NK-92 (cell line): ENCODE measurements around the gene RCC1.
"Not testable (repeated sequence)": the region's sequence is repeated elsewhere in the genome, so short reads cannot be mapped to it uniquely, and the experiment has no call there.

Experiments
- DNase-seq: peaks from one replicate; lab custom pipeline; 2025; ENCODE audit not compliant: unreplicated experiment; lab: John Stamatoyannopoulos, UW

Gene RCC1

GRCh38 chr1:28505406-28506187, at the start of gene RCC1:
Gene RCC1, plus strand, starts transcription at chr1:28506043. Its CDS starts 23,824 bp downstream, at chr1:28529867.
- peak; percentile 85 for DNase-seq

- no peak for DNase-seq
These were observed 49.8 kb upstream of the RCC1 start for GRCh38 chr1:28456078-28456477.

- no peak for DNase-seq
These were observed 48.2 kb upstream of the RCC1 start for GRCh38 chr1:28457678-28458077.

GRCh38 chr1:28458237-28459228, 47.3 kb upstream of the RCC1 start:
- no peak for DNase-seq

GRCh38 chr1:28466226-28466778, 39.5 kb upstream of the RCC1 start:
- no peak for DNase-seq

- no peak for DNase-seq
These were observed 35.7 kb upstream of the RCC1 start for GRCh38 chr1:28470146-28470545.

- not testable (repeated sequence) for DNase-seq
These were observed 26.3 kb upstream of the RCC1 start for GRCh38 chr1:28479497-28479896.

- DNase-seq, result no peak
These were observed 25.5 kb upstream of the RCC1 start for GRCh38 chr1:28480308-28480707.

GRCh38 chr1:28482138-28482537, 23.7 kb upstream of the RCC1 start:
- DNase-seq, result no peak

GRCh38 chr1:28482702-28483101, 23.1 kb upstream of the RCC1 start:
- no peak for DNase-seq

- DNase-seq, result no peak
These were observed 11.1 kb upstream of the RCC1 start for GRCh38 chr1:28494737-28495136.

- no peak for DNase-seq
These were observed 6.3 kb upstream of the RCC1 start for GRCh38 chr1:28499553-28499952.

- DNase-seq, result no peak
These were observed 3.9 kb upstream of the RCC1 start for GRCh38 chr1:28501925-28502324.

GRCh38 chr1:28503117-28503516, 2.7 kb upstream of the RCC1 start:
- DNase-seq, result no peak

GRCh38 chr1:28506907-28507246, 1.0 kb downstream of the RCC1 start:
- no peak for DNase-seq

- DNase-seq, result no peak
These were observed 1.4 kb downstream of the RCC1 start for GRCh38 chr1:28507247-28507645.

GRCh38 chr1:28507646-28508434, 2.0 kb downstream of the RCC1 start:
- no peak for DNase-seq

- DNase-seq, result no peak
These were observed 2.6 kb downstream of the RCC1 start for GRCh38 chr1:28508435-28508754.

- DNase-seq, result no peak
These were observed 3.9 kb downstream of the RCC1 start for GRCh38 chr1:28509705-28510272.

- no peak for DNase-seq
These were observed 4.6 kb downstream of the RCC1 start for GRCh38 chr1:28510273-28510969.
